Measurements from ENCODE around the gene DAP3. TPM values are rescaled to one million over a fixed set of nuclear protein-coding genes. Genes with fewer than 3 reads are reported as not detected.

The DAP3 gene
- total RNA-seq, 2 donors from 2014 or later, result 107 to 112 TPM

GRCh38 chr1:155650231-155650757, 38.6 kb upstream of the DAP3 start:
- no peaks in the 10 kb centered on the region for H3K36me3 ChIP-seq (ENCODE audit: control insufficient read depth, insufficient read depth, low read length)
- H3K27ac ChIP-seq (ENCODE audit: low read depth, low read length), result no peak overlapping the region
- no peak for DNase-seq
- no peak overlapping the region for H3K27ac Mint-ChIP-seq
- no peak for TF ChIP-seq CTCF (conservative IDR thresholded peaks at IDR 0.05)
- peaks cover 9% of the 10 kb centered on the region for H3K9me3 ChIP-seq (ENCODE audit: control insufficient read depth, low read length)
- peaks cover 10% of the 10 kb centered on the region for H3K27me3 Mint-ChIP-seq (ENCODE audit: insufficient read depth)
- no peaks in the 10 kb centered on the region for H3K27me3 ChIP-seq (ENCODE audit: control insufficient read depth, insufficient read depth, low read length, poor library complexity, severe bottlenecking)
- peaks cover 7% of the 10 kb centered on the region for H3K4me1 Mint-ChIP-seq
- H3K4me1 ChIP-seq (ENCODE audit: control insufficient read depth, insufficient read depth, low read length), result no peaks in the 10 kb centered on the region
- no peak overlapping the region for H3K4me3 ChIP-seq (ENCODE audit: low read length)
- WGBS, 2 experiments (ENCODE audit: insufficient coverage in 1 of 2, insufficient read length in 1 of 2), result 92 to 93% methylated on average over 6 to 7 of the region's 7 CpGs
- peaks cover 15% of the 10 kb centered on the region for H3K9me3 Mint-ChIP-seq
- H3K4me3 Mint-ChIP-seq, result no peak overlapping the region
- no peaks in the 10 kb centered on the region for H3K36me3 Mint-ChIP-seq (ENCODE audit: low read depth)
- no peak overlapping the region for H3K9ac ChIP-seq (ENCODE audit: extremely low read depth, low read length, poor library complexity, severe bottlenecking)

- DNase-seq, result no peak
- 94 to 100% methylated on average over 2 to 3 of the region's 3 CpGs for WGBS, 2 experiments (ENCODE audit: insufficient coverage in 1 of 2, insufficient read length in 1 of 2)
- H3K9ac ChIP-seq (ENCODE audit: extremely low read depth, low read length, poor library complexity, severe bottlenecking), result no peak overlapping the region
- H3K4me3 Mint-ChIP-seq, result no peak overlapping the region
- H3K4me1 Mint-ChIP-seq, result peaks cover 7% of the 10 kb centered on the region
- no peaks in the 10 kb centered on the region for H3K27me3 ChIP-seq (ENCODE audit: control insufficient read depth, insufficient read depth, low read length, poor library complexity, severe bottlenecking)
- no peaks in the 10 kb centered on the region for H3K36me3 ChIP-seq (ENCODE audit: control insufficient read depth, insufficient read depth, low read length)
- H3K27ac ChIP-seq (ENCODE audit: low read depth, low read length), result no peak overlapping the region
- no peaks in the 10 kb centered on the region for H3K36me3 Mint-ChIP-seq (ENCODE audit: low read depth)
- peaks cover 9% of the 10 kb centered on the region for H3K9me3 ChIP-seq (ENCODE audit: control insufficient read depth, low read length)
- no peak for TF ChIP-seq CTCF (conservative IDR thresholded peaks at IDR 0.05)
- H3K27me3 Mint-ChIP-seq (ENCODE audit: insufficient read depth), result peaks cover 5% of the 10 kb centered on the region
- H3K9me3 Mint-ChIP-seq, result peaks cover 11% of the 10 kb centered on the region
- no peak overlapping the region for H3K4me3 ChIP-seq (ENCODE audit: low read length)
- H3K4me1 ChIP-seq (ENCODE audit: control insufficient read depth, insufficient read depth, low read length), result no peaks in the 10 kb centered on the region
- H3K27ac Mint-ChIP-seq, result no peak overlapping the region
These were observed 36.8 kb upstream of the DAP3 start for GRCh38 chr1:155651861-155652661.

GRCh38 chr1:155652951-155653350, 35.9 kb upstream of the DAP3 start:
- Histone ChIP-seq H3K4me3 (ENCODE audit: low read length) (no peak overlapping the region), H3K27me3 (ENCODE audit: control insufficient read depth, insufficient read depth, low read length, poor library complexity, severe bottlenecking) (no peaks in the 10 kb centered on the region), H3K9ac (ENCODE audit: extremely low read depth, low read length, poor library complexity, severe bottlenecking) (no peak overlapping the region), H3K36me3 (ENCODE audit: control insufficient read depth, insufficient read depth, low read length) (no peaks in the 10 kb centered on the region), H3K27ac (ENCODE audit: low read depth, low read length) (no peak overlapping the region), H3K4me1 (ENCODE audit: control insufficient read depth, insufficient read depth, low read length) (no peaks in the 10 kb centered on the region), H3K9me3 (ENCODE audit: control insufficient read depth, low read length) (peaks cover 9% of the 10 kb centered on the region)
- no peak for DNase-seq
- no peak for TF ChIP-seq CTCF (conservative IDR thresholded peaks at IDR 0.05)
- Mint-ChIP-seq H3K27me3 (ENCODE audit: insufficient read depth) (peaks cover 5% of the 10 kb centered on the region), H3K9me3 (peaks cover 11% of the 10 kb centered on the region), H3K27ac (no peak overlapping the region), H3K4me3 (no peak overlapping the region), H3K36me3 (ENCODE audit: low read depth) (no peaks in the 10 kb centered on the region), H3K4me1 (peaks cover 7% of the 10 kb centered on the region)
- WGBS, 2 experiments (ENCODE audit: insufficient coverage in 1 of 2, insufficient read length in 1 of 2), result 86 to 92% methylated on average over 3 of the region's 3 CpGs
